ENCODE results near the gene OLFML1.

OLFML1 gene

GRCh38 chr11:7558046-7558445, 72.7 kb downstream of the OLFML1 start:
- H3K36me3 ChIP-seq (ENCODE audit: control insufficient read depth in 1 of 2, insufficient read depth in 2 of 2, low read length in 2 of 2): no peaks in the 10 kb centered on the region

DNA sequence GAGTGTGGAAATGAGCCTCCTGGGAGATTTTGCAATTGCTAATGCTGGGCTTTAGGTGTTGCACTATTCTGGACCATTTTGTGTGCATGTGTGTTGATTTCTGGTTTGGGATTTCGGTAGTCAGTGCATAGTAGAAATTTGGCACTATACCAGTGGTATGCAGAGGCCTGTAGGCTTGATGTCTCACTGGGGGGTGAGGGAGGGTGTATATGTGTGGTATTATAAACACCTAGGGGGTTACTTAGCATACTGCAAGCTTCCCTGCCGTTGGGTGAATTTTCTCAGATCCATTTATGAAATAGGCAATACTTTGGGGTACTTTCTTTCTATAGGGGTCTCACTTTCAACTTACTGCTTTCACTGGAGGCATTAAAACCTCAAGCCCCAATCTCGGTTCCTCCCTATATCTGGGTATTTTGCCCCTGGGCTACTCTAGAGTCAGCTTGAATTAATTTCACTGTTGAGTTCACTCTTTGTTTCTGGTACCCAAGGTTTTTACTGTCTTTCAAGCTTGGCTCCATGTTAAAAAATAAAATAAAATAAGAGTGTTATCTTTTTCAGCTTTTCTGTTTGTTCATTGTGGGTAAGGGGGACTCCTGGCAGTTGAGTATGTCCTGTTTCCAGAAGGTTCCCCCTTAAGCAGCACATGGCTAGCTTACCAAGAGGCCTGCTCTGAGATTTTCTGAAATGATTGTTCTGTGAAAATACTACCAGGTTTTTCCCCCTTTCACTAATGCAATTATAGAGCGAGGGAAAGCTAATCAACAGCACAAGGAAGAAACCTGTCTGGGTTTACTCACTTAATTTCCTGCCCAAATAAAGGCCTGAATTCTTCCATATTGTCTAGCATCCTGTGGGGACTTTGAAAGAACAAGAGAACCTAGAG, 74.3 kb downstream of the OLFML1 start:
- Histone ChIP-seq H4K91ac (ENCODE audit: low read depth, low read length) (no peak overlapping the region), H3K9ac (ENCODE audit: low read length) (no peak overlapping the region), H3K18ac (ENCODE audit: low read length) (no peak overlapping the region), H3K79me1 (ENCODE audit: low read length) (no peaks in the 10 kb centered on the region), H3K4me2 (ENCODE audit: low read length) (no peak overlapping the region), H2BK5ac (ENCODE audit: low read depth, low read length, poor library complexity) (no peak overlapping the region), H3K4me1 (ENCODE audit: control insufficient read depth in 1 of 2, insufficient read depth in 2 of 2, low read length in 2 of 2) (peaks cover 5 to 6% of the 10 kb centered on the region in 2 experiments), H2BK120ac (ENCODE audit: insufficient read depth, low read length, poor library complexity) (no peak overlapping the region), H3K4me3 (ENCODE audit: low read depth, low read length) (no peak overlapping the region), H2BK12ac (ENCODE audit: low read length) (no peak overlapping the region), H3K79me2 (ENCODE audit: control insufficient read depth, insufficient read depth, low read length, poor library complexity) (no peaks in the 10 kb centered on the region), H3K36me3 (ENCODE audit: control insufficient read depth in 1 of 2, insufficient read depth in 2 of 2, low read length in 2 of 2) (no peaks in the 10 kb centered on the region), H3K9me3 (ENCODE audit: insufficient read depth, low read depth, low read length) (no peaks in the 10 kb centered on the region), H4K8ac (ENCODE audit: low read depth, low read length) (no peak overlapping the region), H3K27me3 (ENCODE audit: insufficient read depth, low read length) (no peaks in the 10 kb centered on the region), H2AK5ac (ENCODE audit: low read length) (no peak overlapping the region), H3K14ac (ENCODE audit: low read length) (no peak overlapping the region), H3K27ac (ENCODE audit: low read depth, low read length) (no peak overlapping the region), H4K12ac (ENCODE audit: low read depth, low read length) (no peak overlapping the region), H3K4ac (ENCODE audit: low read depth, low read length) (no peak overlapping the region), H2AFZ (ENCODE audit: insufficient read depth, low read length, poor library complexity) (no peak overlapping the region), H3K23ac (ENCODE audit: low read length) (no peak overlapping the region)
- no CpG with 5 or more reads among the region's 4 CpGs for WGBS (ENCODE audit: extremely low coverage, insufficient coverage, insufficient read length)
- no peak for DNase-seq

More at GRCh38 chr11:7558046-7558445, 72.7 kb downstream of the OLFML1 start:
- H2AFZ ChIP-seq (ENCODE audit: insufficient read depth, low read length, poor library complexity): no peak overlapping the region
- H2BK12ac ChIP-seq (ENCODE audit: low read length): no peak overlapping the region
- no peak overlapping the region for H3K9ac ChIP-seq (ENCODE audit: low read length)
- no peak overlapping the region for H3K23ac ChIP-seq (ENCODE audit: low read length)
- H2BK5ac ChIP-seq (ENCODE audit: low read depth, low read length, poor library complexity): no peak overlapping the region
- H3K18ac ChIP-seq (ENCODE audit: low read length): no peak overlapping the region
- H2BK120ac ChIP-seq (ENCODE audit: insufficient read depth, low read length, poor library complexity): no peak overlapping the region
- H3K14ac ChIP-seq (ENCODE audit: low read length): no peak overlapping the region
- H3K79me2 ChIP-seq (ENCODE audit: control insufficient read depth, insufficient read depth, low read length, poor library complexity): no peaks in the 10 kb centered on the region
- H3K4me3 ChIP-seq (ENCODE audit: low read depth, low read length): no peak overlapping the region
- no peaks in the 10 kb centered on the region for H3K9me3 ChIP-seq (ENCODE audit: insufficient read depth, low read depth, low read length)
- no peaks in the 10 kb centered on the region for H3K27me3 ChIP-seq (ENCODE audit: insufficient read depth, low read length)
- H3K4me1 ChIP-seq (ENCODE audit: control insufficient read depth in 1 of 2, insufficient read depth in 2 of 2, low read length in 2 of 2): peaks cover 2 to 8% of the 10 kb centered on the region in 2 experiments
- DNase-seq: no peak
- H4K8ac ChIP-seq (ENCODE audit: low read depth, low read length): no peak overlapping the region
- no peak overlapping the region for H3K27ac ChIP-seq (ENCODE audit: low read depth, low read length)
- no peaks in the 10 kb centered on the region for H3K79me1 ChIP-seq (ENCODE audit: low read length)
- H3K4me2 ChIP-seq (ENCODE audit: low read length): no peak overlapping the region
- no peak overlapping the region for H4K91ac ChIP-seq (ENCODE audit: low read depth, low read length)
- H4K12ac ChIP-seq (ENCODE audit: low read depth, low read length): no peak overlapping the region
- no peak overlapping the region for H3K4ac ChIP-seq (ENCODE audit: low read depth, low read length)
- H2AK5ac ChIP-seq (ENCODE audit: low read length): no peak overlapping the region

All from trophoblast cell (in vitro differentiated cells and primary cell).